Measurements from ENCODE around the gene ITGB1BP2.
A peak's percentile ranks its signal among the peaks of the same experiment; 100 is the strongest.
"Not testable (repeated sequence)": the region's sequence is repeated elsewhere in the genome, so short reads cannot be mapped to it uniquely, and the experiment has no call there.

ITGB1BP2 gene

GRCh38 chrX:71301195-71301924 is at the start of gene ITGB1BP2:
Gene ITGB1BP2, plus strand, starts transcription at chrX:71301750. Its CDS starts 57 bp downstream, at chrX:71301807.
- no peak for DNase-seq (ENCODE audit: low read depth)

DNA sequence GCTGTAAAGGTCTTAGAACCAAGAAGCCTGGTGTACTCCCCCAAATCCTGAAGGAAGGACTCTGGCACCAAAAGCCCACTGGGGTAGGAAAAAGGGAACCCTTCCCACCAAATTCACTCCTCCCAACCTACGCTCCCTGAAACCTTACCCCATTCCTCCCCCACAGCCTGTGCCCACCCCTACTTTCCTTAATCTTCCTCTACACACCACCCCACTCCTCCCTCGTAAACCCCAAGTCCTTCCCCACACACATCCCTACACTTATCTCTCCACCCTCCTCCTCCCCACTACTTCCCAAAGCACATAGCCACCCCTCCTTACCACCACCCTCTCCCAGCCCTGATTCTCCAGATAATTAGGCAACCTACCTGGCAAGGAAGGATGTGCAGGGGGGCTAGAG is 49.3 kb upstream of the ITGB1BP2 start:
- no peak for DNase-seq (ENCODE audit: low read depth)

DNA sequence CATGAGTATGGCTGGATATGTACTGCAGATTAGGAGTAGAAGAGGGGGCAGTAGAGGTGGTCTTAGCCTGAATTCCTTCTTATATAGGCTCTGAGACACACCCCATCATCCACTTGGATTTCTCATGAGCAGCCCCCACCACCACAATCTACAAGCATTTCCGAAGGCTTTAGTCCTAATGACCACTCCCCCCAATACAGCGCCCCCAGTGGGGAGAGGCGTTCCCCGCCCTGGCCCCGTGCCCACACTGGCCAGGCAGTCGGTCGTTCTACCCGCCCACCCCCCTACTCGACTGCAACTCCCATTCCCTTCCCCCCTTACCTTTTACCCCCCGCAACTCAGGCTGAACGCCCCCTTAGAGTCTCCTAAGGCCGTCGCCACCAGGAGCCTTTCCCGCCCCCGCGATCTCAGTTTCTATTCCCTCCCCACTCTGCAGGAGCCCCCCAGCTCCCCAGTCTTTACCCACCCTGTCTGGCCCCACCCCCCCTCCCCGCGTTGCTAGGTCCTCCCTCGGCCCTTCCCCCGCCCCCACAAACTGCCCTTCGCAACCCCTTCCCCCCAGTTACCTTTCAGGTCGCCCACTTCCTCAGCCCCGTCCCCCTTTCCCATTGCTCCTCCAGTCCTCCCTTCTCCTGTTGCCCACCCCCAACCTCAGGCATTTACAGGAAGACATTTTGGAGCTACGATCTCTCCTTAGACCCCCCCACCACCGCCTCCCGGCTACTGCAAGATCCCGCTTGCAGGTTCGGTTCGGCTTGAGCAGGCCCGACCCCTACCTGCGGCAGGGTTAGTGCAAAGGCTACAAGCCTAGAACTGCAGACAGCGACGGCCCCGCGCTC is 48.1 kb upstream of the ITGB1BP2 start:
- no peak for DNase-seq (ENCODE audit: low read depth)

DNA sequence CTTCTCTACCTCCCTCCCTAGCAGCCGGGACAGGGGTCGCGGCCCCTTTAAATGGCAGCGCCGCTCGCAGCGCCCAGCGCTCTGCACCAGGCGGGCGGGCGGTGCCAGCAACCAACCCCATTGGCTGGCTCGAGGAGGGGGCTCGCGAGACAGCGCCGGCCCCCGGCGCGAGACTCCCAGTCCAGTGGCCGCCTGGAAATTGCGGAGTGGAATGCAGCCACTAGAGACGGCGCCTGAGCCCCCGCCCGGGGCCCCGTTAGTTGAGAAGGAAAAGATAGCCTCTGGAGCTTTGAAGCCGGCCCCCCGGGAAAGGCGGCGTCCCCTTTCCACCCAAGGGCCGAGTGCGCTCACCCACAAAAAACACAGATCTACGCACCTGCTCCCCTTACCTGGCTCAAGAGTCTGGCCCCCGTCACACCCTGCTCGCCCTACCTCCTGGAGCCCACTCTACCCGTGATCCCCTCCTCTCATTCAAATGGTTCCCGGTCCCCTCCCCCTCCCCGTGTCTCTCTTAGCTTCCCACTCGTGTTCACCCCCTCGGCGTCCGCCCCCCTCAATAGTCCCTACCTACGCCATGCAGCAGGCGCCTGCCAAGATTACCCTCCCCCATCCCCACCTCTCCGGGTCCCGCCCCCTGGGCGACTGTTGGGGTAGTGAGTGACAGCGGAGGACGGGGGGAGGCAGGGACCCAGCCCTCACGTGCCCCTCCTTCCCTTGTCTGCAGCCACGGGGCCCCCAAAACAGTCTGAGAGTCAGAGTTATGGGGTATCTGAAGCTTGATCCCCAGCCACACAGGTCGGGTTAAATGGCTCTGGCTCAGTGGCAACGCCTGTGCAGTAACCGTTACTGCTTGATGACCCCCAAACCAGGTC is 47.2 kb upstream of the ITGB1BP2 start, which contains the start of gene ZMYM3:
Gene ZMYM3 (minus strand): TSS at position 49 of the 872 bp plus-strand sequence. CDS start 885 bp downstream, outside the sequence.
- peak; percentile 49 for DNase-seq (ENCODE audit: low read depth)

GRCh38 chrX:71256051-71256450 is 45.5 kb upstream of the ITGB1BP2 start:
- no peak for DNase-seq (ENCODE audit: low read depth)

DNA sequence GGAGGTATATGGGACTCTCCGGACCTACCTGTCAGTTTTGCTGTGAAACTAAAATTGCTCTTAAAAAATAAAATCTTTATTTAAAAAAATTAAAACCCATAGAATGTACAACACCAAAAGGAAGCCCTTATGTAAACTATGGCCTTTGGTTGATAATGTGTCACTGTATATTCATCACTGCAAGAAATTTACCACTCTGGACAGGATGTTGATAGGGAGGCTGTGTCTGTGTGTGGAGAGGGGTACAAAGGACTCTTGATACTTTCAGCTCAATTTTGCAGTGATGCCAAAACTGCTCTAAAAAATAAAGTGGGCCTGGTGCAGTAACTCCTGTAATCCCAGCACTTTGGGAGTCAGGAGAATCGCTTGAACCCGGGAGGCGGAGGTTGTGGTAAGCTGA is 44.7 kb upstream of the ITGB1BP2 start:
- DNase-seq (ENCODE audit: low read depth), result no peak

DNA sequence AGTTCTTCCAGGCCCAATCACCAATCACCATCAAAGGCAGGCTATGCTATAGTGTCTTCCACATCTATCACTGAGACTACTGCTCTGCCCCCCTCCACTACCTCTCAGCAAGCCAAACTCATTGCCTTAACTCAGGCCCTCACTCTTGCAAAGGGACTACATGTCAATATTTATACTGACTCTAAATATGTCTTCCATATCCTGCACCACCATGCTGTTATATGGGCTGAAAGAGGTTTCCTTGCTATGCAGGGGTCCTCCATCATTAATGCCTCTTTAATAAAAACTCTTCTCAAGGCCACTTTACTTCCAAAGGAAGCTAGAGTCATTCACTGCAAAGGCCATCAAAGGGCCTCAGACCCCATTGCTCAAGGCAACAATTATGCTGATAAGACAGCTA is 32.9 kb upstream of the ITGB1BP2 start:
- DNase-seq (ENCODE audit: low read depth), result not testable (repeated sequence)

GRCh38 chrX:71269801-71270395 is 31.7 kb upstream of the ITGB1BP2 start:
- no peak for DNase-seq (ENCODE audit: low read depth)

- DNase-seq (ENCODE audit: low read depth), result not testable (repeated sequence)
Measured at GRCh38 chrX:71272313-71272712, 29.2 kb upstream of the ITGB1BP2 start.

DNA sequence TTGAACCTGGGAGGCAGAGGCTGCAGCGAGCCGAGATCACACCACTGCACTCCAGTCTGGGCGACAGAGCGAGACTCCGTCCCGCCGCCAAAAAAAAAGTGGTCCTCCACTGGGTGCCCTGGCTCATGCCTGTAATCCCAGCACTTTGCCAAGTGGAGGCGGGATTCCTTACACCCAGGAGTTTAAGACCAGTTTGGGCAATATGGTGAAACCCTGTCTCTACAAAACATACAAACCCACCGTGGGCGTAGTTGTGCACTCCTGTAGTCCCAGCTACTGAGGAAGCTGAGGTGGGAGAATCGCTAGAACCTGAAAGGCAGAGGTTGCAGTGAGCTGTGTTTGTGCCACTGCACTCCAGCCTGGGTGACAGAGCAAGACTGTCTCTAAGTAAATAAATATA is 20.2 kb upstream of the ITGB1BP2 start:
- DNase-seq (ENCODE audit: low read depth), result not testable (repeated sequence)

DNA sequence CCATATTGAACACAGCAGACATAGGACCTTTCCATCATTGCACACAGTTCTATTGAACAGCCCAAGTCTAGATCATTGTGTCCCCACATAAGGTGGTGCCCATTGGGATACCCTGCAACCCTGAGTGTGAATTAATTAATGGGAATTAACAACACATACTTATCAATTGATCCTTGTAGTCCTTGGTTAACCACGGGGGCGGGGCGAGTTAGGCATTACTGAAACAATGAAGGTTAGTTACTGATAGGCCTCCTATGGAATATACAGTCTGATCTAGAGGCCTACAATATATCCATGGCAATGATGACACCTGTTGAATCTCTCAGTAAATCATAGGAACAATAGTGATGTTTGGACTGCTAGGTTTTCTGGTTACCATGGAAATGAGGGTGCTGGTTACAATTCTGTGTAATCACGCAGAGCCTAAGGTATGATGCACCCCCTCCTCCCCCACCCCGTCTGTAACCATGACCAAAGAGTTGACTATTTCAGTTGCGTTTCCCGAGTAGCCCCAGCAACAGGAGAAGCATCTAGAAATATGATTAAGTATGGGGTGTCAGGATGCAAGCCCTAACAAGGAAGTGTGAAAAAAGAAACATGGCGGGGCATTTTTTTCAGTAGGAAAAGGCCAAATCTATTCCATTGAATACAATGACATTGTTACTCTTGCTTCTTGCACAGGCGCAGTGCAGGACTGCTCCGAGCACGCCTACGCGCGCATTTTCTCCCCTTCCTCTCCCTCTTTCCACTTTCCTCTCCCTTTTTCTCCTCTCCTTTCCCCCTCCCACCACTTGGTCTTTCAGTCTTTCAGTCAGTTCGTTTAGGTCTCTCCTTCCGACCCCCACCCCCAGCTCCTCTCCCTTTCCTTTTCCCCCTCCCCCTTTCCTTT is 18.8 kb upstream of the ITGB1BP2 start:
- no peak for DNase-seq (ENCODE audit: low read depth)

DNA sequence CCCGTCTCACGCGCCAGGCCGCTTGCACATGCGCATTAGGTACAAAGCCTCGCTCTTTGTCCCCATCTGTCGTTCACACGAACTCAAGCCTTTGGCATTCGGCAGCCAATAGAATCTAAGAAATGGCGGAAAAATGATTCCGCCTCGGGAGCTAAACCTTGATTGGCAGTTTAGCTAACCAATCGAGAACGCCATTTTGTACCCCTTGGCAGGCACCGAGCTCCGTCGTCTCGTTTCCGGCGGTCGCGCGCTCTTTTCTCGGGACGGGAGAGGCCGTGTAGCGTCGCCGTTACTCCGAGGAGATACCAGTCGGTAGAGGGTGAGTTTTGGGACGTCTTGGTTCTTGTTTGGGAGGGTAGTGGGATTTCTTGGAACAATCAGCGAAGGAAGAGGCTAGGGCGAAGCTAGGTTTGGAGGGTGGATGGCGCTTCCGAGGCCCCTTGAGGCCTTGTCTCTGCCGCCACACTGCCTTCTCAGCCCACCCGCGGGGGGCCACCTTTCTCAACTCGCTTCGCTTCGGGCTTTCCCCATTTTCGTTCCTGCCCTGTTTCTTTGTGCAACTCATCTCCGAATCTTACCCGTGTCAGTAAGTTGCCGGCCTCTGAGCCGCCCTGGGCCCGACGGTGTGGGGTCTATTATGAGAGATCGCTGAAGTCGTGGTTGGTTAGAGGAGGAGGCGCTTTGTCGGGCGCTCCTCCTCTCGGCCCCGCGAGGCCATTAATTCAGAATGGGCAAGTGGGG is 18.0 kb upstream of the ITGB1BP2 start, which contains the start of gene NONO:
Gene NONO (plus strand): TSS at position 233 of the 741 bp plus-strand sequence. CDS start 7,003 bp downstream, outside the sequence.
- DNase-seq (ENCODE audit: low read depth), result peak; percentile 34

DNA sequence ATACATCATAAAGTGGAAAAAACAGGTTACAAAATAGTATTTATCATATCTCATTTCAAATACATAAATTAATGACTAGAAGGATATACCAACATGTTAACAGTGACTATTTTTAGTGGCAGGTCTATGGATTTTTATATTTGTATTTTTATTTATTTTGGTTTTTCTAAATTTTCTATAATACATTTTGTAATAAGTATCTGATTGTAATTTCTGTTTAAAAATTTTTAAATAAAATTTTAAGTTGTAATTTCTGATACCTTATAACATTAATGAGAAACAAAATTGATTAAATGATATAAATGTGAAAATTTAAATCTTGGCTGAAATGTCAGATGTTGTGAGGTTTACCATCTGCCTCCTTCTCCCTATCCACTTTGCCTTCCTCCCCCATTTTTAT is 15.6 kb upstream of the ITGB1BP2 start:
- DNase-seq (ENCODE audit: low read depth), result no peak

- DNase-seq (ENCODE audit: low read depth), result no peak
Measured at GRCh38 chrX:71291381-71291780, 10.2 kb upstream of the ITGB1BP2 start.

- no peak for DNase-seq (ENCODE audit: low read depth)
Measured at GRCh38 chrX:71292669-71293365, 8.7 kb upstream of the ITGB1BP2 start.

- DNase-seq (ENCODE audit: low read depth), result no peak
Measured at GRCh38 chrX:71296806-71297205, 4.7 kb upstream of the ITGB1BP2 start.

GRCh38 chrX:71298119-71298518 is 3.4 kb upstream of the ITGB1BP2 start:
- no peak for DNase-seq (ENCODE audit: low read depth)

DNA sequence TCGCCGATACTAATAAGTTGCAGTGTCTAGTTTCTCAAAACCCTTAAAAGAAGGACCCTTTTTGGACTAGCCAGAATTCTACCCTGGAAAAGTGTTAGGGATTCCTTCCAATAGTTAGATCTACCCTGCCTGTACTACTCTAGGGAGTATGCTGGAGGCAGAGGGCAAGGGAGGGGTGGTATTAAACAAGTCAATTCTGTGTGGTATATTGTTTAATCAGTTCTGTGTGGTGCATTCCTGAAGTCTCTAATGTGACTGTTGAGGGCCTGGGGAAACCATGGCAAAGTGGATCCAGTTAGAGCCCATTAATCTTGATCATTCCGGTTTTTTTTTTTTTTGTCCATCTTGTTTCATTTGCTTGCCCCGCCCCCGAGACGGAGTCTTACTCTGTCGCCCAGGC is 1.5 kb upstream of the ITGB1BP2 start:
- not testable (repeated sequence) for DNase-seq (ENCODE audit: low read depth)

- not testable (repeated sequence) for DNase-seq (ENCODE audit: low read depth)
Measured at GRCh38 chrX:71300495-71300894, 1.1 kb upstream of the ITGB1BP2 start.

Data from stimulated activated CD8-positive, alpha-beta memory T cell treated with anti-CD3 and anti-CD28 coated beads, Interleukin-15, amount 100 ng/mL, for 24 hours (primary cell).